Activated CD4-positive, alpha-beta T cell treated with anti-CD3 and anti-CD28 coated beads for 36 hours (primary cell): Measurements from ENCODE around the gene CAMK4. TPM values are rescaled to one million over a fixed set of nuclear protein-coding genes. Genes with fewer than 3 reads are reported as not detected.
"Not testable (repeated sequence)": the region's sequence is repeated elsewhere in the genome, so short reads cannot be mapped to it uniquely, and the experiment has no call there.

Experiments used
- ATAC-seq: fragments of 200-7000 bp; cut with Tn5 transposase; one replicate; pipeline ENCODE4 v1.10.0; 2021; ENCODE audit warnings: mild to moderate bottlenecking, moderate library complexity
- CTCF ChIA-PET: fragments of 350-600 bp; sonication (Branson Sonifier 250); formaldehyde crosslinking; loops from one replicate; lab custom pipeline; 2021; ENCODE audit warnings: antibody characterized with exemption; lab: Charles Lee
- POLR2A ChIA-PET: fragments of 350-600 bp; sonication (Branson Sonifier 250); formaldehyde crosslinking; loops from one replicate; lab custom pipeline; 2021; ENCODE audit warnings: antibody characterized with exemption, inconsistent platforms; lab: Charles Lee
- DNase-seq: peaks from one replicate; pipeline ENCODE4 v3.0.0-alpha.2; 2020
- H3K27ac Mint-ChIP-seq: one replicate; pipeline ENCODE4 v1.8.0; 2021; ENCODE audit warnings: mixed read lengths
- H3K27me3 Mint-ChIP-seq: one replicate; pipeline ENCODE4 v1.8.0; 2021; ENCODE audit warnings: mixed read lengths
- H3K36me3 Mint-ChIP-seq: one replicate; pipeline ENCODE4 v1.8.0; 2021; ENCODE audit warnings: low read depth, mixed read lengths
- H3K4me1 Mint-ChIP-seq: one replicate; pipeline ENCODE4 v1.8.0; 2021; ENCODE audit warnings: mixed read lengths
- H3K4me3 Mint-ChIP-seq: one replicate; pipeline ENCODE4 v1.8.0; 2021; ENCODE audit warnings: mild to moderate bottlenecking, moderate library complexity, mixed read lengths
- H3K9me3 Mint-ChIP-seq: one replicate; pipeline ENCODE4 v1.8.0; 2021; ENCODE audit warnings: low read depth, mixed read lengths
- intact Hi-C, 2 experiments: fragments of 100-400 bp; cut with DNase I in 1 of 2; cut with micrococcal nuclease in 1 of 2; formaldehyde crosslinking; loops; one replicate each; pipeline versions ENCODE4 v1.14.2 to v1.15.1; 2022 to 2024; cut with DNase I, micrococcal nuclease
- total RNA-seq, 2 experiments: library from RNA; stranded (reverse); gene quantifications; one replicate each; pipeline ENCODE4 v1.2.3, GENCODE V29; 2021

Gene CAMK4
- total RNA-seq, 2 experiments from 2014 or later: 49.4 to 53.1 TPM

DNA sequence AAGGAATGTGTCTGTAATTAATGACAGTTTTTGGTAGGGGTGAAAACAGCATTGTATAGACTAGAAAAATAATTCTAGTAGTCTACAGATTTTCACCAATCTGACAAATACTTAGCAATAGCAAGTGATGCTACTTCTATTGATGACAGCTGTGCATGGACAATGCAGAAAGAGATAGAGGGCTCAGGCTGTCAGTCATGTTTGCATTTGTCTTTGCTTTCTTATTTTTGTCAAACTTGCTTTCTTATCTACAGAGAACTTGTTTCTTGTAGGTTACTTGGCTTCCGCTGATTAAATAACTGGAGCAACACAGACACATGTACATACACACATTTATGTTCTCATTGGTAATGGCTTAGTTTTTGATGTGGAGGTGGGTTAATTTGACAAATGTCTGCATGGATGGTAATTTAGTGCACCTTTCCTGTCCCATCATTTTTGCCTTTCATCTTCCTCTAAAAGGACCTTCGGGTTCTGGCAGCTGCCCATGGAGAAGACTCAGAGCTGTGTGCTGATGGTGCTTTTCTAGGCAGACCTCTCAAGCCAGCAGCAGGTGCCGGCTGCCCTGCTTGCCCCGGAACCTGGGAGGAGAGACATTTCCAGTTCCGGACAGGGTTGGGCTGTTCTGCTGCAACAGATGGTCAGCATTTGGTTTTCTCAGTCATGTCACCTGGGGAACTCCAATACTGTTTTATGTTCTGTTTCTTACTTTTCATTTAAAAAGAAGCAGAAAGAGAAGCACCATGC, 28.8 kb downstream of the CAMK4 start:
- intact Hi-C loops: loop anchor here in 1 of 2 experiments (10.0 kb wide), 2 partner anchors 502 to 1848 kb away; partner anchors contain the start of genes NREP and PJA2
- peak overlapping the region; percentile 77 for H3K27ac Mint-ChIP-seq
- CTCF ChIA-PET: interaction anchor here (1.2 to 11.5 kb wide), 9 partner anchors 8 to 87 kb away, joined by 4 to 132 read pairs (median 11); no protein-coding TSS in a partner anchor
- H3K4me3 Mint-ChIP-seq: peak overlapping the region; percentile 54
- H3K4me1 Mint-ChIP-seq: peaks cover 87% of the 10 kb centered on the region
- peaks cover 10% of the 10 kb centered on the region for H3K9me3 Mint-ChIP-seq
- POLR2A ChIA-PET: interaction anchor here (0.6 to 4.1 kb wide), 5 partner anchors 17 to 47 kb away, joined by 3 to 47 read pairs (median 5); partner anchors contain the start of gene CAMK4
- no peaks in the 10 kb centered on the region for H3K27me3 Mint-ChIP-seq
- peaks cover 21% of the 10 kb centered on the region for H3K36me3 Mint-ChIP-seq
- ATAC-seq: no peak
- DNase-seq: peak; percentile 32

DNA sequence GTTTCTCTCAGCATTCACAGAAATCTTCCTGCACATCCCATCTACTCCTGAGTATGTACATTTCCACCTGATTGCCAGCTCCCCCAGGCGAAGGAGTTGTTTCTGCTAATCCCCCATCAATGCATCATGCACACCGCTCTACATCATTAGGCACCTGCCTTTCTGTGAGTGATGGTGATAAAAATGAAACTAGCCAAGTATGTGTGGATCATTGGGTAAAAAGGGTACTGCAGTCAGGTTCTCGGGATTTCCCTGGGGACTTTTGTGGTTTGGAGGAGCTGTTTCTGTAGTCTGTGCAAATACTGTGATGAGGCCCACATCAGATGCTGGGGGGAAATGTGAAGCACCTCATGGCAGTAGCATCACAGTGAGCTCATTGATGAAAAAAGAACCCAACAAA, 30.4 kb downstream of the CAMK4 start:
- intact Hi-C loops: loop anchor here (1.0 to 10.0 kb wide), 8 partner anchors 8 to 1850 kb away; partner anchors contain the start of genes CAMK4 (in 1 of the 2), NREP (in 1 of the 2) and PJA2 (in 1 of the 2)
- Mint-ChIP-seq H3K27ac (peak overlapping the region; percentile 95), H3K4me1 (peaks cover 91% of the 10 kb centered on the region), H3K9me3 (peaks cover 12% of the 10 kb centered on the region), H3K27me3 (no peaks in the 10 kb centered on the region), H3K36me3 (peaks cover 28% of the 10 kb centered on the region), H3K4me3 (peak overlapping the region; percentile 63)
- POLR2A ChIA-PET: interaction anchor here (0.6 to 4.1 kb wide), 14 partner anchors 8 to 233 kb away, joined by 3 to 47 read pairs (median 4); partner anchors contain the start of genes CAMK4 and WDR36
- DNase-seq (peak; percentile 91), ATAC-seq (peak; percentile 86)
- CTCF ChIA-PET: interaction anchor here (0.8 to 11.5 kb wide), 18 partner anchors 9 to 906 kb away, joined by 3 to 132 read pairs (median 6); partner anchors contain the start of gene CAMK4

DNA sequence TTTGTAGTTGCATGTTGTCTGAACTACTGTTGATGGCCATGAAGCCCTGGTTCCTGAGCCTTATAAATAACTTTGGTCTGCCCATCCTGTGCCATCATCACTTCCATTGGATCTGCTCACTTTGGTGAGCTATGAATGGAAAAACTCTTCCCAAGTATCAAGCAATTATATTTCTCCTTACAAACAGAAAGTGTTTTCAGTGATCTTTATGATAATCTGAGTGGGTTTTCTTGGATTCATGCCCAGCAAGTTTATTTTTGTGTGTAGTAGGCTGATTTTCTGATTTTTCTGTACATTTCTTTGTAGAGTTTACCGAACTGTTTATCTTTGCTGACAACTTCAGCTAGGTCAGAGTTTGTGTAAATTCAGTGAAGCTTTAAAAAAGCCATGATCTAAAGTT, 31.0 kb downstream of the CAMK4 start:
- intact Hi-C loops: loop anchor here (2.0 to 10.0 kb wide), 3 partner anchors 24 to 1850 kb away; partner anchors contain the start of genes NREP (in 1 of the 2) and PJA2 (in 1 of the 2)

DNA sequence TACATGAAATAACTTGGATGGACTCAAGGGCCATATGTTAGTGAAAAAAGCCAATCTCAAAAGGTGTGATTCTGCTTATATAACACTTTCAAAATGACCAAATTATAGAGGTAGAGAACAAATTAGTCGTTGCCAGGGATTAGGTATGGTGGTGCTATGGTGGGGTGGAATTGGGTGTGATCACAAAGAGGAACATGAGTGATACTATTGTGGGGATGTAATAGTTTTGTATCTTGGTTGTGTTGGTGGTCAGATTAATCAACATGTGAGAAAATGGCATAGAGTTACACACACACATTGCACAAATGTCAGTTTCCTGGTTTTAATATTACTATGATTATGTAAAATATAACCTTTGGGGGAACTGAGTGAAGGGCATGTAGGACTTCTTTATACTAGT, 31.9 kb downstream of the CAMK4 start:
- ChIA-PET CTCF (interaction anchor here (1.0 to 2.1 kb wide), 2 partner anchors 21 to 32 kb away, joined by 3 to 22 read pairs; partner anchors contain the start of gene CAMK4), POLR2A (interaction anchor here (2.6 to 4.1 kb wide), 2 partner anchors 20 to 32 kb away, joined by 35 to 47 read pairs; partner anchors contain the start of gene CAMK4)
- Mint-ChIP-seq H3K9me3 (peaks cover 12% of the 10 kb centered on the region), H3K27me3 (no peaks in the 10 kb centered on the region), H3K36me3 (peaks cover 29% of the 10 kb centered on the region), H3K4me3 (peak overlapping the region; percentile 63), H3K27ac (peak overlapping the region; percentile 95), H3K4me1 (peaks cover 78% of the 10 kb centered on the region)
- DNase-seq (peak; percentile 25), ATAC-seq (peak; percentile 15)
- intact Hi-C loops: loop anchor here (2.0 to 10.0 kb wide), 3 partner anchors 15 to 1851 kb away; partner anchors contain the start of genes NREP (in 1 of the 2) and PJA2 (in 1 of the 2)

More for the DNA sequence above, 31.0 kb downstream of the CAMK4 start:
- Mint-ChIP-seq H3K27ac (peak overlapping the region; percentile 95), H3K27me3 (no peaks in the 10 kb centered on the region), H3K9me3 (peaks cover 12% of the 10 kb centered on the region), H3K36me3 (peaks cover 29% of the 10 kb centered on the region), H3K4me3 (peak overlapping the region; percentile 63), H3K4me1 (peaks cover 88% of the 10 kb centered on the region)
- no peak for DNase-seq
- ChIA-PET POLR2A (interaction anchor here (0.6 to 4.1 kb wide), 12 partner anchors 9 to 233 kb away, joined by 3 to 47 read pairs (median 4); partner anchors contain the start of genes CAMK4 and WDR36), CTCF (interaction anchor here (0.8 to 11.5 kb wide), 18 partner anchors 8 to 905 kb away, joined by 3 to 132 read pairs (median 6); partner anchors contain the start of gene CAMK4)
- ATAC-seq: peak; percentile 16

DNA sequence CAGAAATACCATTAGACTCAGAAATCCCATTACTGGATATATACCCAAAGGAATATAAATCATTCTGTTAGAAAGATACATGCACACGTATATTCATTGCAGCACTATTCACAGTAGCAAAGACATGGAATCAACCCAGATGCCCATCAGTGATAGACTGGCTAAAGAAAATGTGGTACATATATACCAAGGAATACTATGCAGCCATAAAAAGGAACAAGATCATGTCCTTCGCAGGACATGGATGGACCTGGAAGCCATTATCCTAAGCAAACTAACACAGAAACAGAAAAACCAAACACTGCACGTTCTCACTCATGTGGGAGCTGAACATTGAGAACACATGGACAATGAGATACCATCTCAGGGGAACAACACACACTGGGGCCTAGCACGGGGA, 33.4 kb downstream of the CAMK4 start:
- intact Hi-C loops: loop anchor here (2.0 to 10.0 kb wide), 3 partner anchors 13 to 1853 kb away; partner anchors contain the start of genes NREP (in 1 of the 2) and PJA2 (in 1 of the 2)
- POLR2A ChIA-PET, ATAC-seq, H3K4me3 Mint-ChIP-seq, DNase-seq, H3K27me3 Mint-ChIP-seq: not testable (repeated sequence)
- CTCF ChIA-PET: interaction anchor here (1.1 kb wide), 2 partner anchors 31 to 36 kb away, joined by 3 to 4 read pairs; no protein-coding TSS in a partner anchor
- peaks cover 12% of the 10 kb centered on the region for H3K9me3 Mint-ChIP-seq
- peaks cover 25% of the 10 kb centered on the region for H3K36me3 Mint-ChIP-seq
- H3K4me1 Mint-ChIP-seq: peaks cover 64% of the 10 kb centered on the region
- H3K27ac Mint-ChIP-seq: peak overlapping the region; percentile 48

DNA sequence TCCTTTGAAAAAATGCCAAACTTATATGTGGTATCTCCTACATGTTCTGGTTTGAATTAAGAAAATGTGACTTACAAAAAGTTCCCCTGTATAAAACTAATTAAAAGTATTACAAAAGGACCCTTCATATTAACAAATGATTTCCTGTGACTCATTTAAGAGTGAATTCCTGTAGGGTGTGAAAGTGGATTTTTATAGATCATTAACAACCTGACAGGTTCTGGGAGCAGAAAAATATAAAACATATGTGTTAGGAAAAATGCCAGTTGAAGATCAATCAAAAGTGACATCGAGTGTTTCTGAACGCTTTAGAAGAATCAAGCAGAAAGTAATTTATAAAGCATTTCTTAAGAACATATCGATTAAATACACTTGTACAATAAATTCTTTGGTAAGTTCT, 35.5 kb downstream of the CAMK4 start:
- POLR2A ChIA-PET: no interaction called here
- CTCF ChIA-PET: no interaction called here
- H3K27me3 Mint-ChIP-seq: no peaks in the 10 kb centered on the region
- H3K9me3 Mint-ChIP-seq: peaks cover 14% of the 10 kb centered on the region
- H3K36me3 Mint-ChIP-seq: peaks cover 34% of the 10 kb centered on the region
- peaks cover 49% of the 10 kb centered on the region for H3K4me1 Mint-ChIP-seq
- peak overlapping the region; percentile 23 for H3K27ac Mint-ChIP-seq
- ATAC-seq: no peak
- intact Hi-C loops: loop anchor here in 1 of 2 experiments (1.0 to 10.0 kb wide), 3 partner anchors 10 to 1855 kb away; partner anchors contain the start of genes NREP and PJA2
- no peak for DNase-seq
- H3K4me3 Mint-ChIP-seq: no peak overlapping the region

DNA sequence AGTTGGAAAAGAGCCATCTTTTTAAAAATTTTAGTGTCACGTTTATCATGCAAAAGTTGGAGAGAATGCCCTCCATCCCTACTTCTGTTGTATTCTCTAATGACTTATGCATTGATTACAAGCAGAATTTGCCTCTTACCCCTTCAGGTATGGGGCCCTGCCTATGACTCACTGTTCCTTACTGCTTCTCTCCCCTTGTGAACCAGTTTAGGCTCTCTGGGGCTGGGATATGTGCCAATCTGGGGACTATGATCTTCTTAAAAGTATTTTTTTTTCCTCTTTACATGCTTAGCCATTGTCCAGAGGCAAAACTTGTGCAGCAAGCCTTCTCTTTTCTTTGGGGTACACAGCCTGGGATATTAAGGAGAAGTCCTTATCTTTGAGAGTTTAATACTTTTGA, 37.4 kb downstream of the CAMK4 start:
- DNase-seq (peak; percentile 59), ATAC-seq (peak; percentile 85)
- POLR2A ChIA-PET: interaction anchor here (0.6 kb wide), 1 partner anchor 1720 kb away, joined by 3 read pairs; no protein-coding TSS in a partner anchor
- intact Hi-C loops: loop anchor here in 1 of 2 experiments (1.0 kb wide), 1 partner anchor 7 kb away; no protein-coding TSS in a partner anchor
- CTCF ChIA-PET: interaction anchor here (1.4 kb wide), 1 partner anchor 17 kb away, joined by 3 read pairs; no protein-coding TSS in a partner anchor
- no peak overlapping the region for H3K4me3 Mint-ChIP-seq
- peaks cover 17% of the 10 kb centered on the region for H3K9me3 Mint-ChIP-seq
- peaks cover 48% of the 10 kb centered on the region for H3K4me1 Mint-ChIP-seq
- H3K27me3 Mint-ChIP-seq: no peaks in the 10 kb centered on the region
- H3K36me3 Mint-ChIP-seq: peaks cover 45% of the 10 kb centered on the region
- no peak overlapping the region for H3K27ac Mint-ChIP-seq

DNA sequence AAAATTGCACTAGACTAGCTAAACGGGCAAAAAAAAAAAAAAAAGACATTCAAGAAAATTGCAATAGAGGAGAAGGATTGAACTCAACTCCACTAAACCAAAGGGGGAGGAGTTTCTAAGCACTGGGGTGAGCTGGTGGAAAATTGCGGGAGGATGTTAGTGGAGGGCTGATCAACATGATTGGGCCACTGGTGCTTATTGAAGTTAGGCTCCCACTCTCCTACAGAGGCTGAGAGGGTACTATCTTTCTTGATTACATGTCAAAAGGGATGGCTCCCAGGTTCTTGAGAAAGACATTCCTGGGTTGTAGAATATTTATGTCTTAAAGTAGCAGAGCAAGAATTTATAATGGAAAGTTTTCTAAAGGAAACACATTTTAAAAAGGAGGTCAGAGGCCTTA, 38.0 kb downstream of the CAMK4 start:
- H3K27ac Mint-ChIP-seq: no peak overlapping the region
- no peak overlapping the region for H3K4me3 Mint-ChIP-seq
- peaks cover 44% of the 10 kb centered on the region for H3K36me3 Mint-ChIP-seq
- ATAC-seq (peak; percentile 33), DNase-seq (no peak)
- peaks cover 12% of the 10 kb centered on the region for H3K9me3 Mint-ChIP-seq
- ChIA-PET POLR2A (no interaction called here), CTCF (interaction anchor here (1.4 kb wide), 1 partner anchor 16 kb away, joined by 3 read pairs; no protein-coding TSS in a partner anchor)
- no peaks in the 10 kb centered on the region for H3K27me3 Mint-ChIP-seq
- peaks cover 47% of the 10 kb centered on the region for H3K4me1 Mint-ChIP-seq
- intact Hi-C loops: loop anchor here in 1 of 2 experiments (1.0 kb wide), 1 partner anchor 8 kb away; no protein-coding TSS in a partner anchor

DNA sequence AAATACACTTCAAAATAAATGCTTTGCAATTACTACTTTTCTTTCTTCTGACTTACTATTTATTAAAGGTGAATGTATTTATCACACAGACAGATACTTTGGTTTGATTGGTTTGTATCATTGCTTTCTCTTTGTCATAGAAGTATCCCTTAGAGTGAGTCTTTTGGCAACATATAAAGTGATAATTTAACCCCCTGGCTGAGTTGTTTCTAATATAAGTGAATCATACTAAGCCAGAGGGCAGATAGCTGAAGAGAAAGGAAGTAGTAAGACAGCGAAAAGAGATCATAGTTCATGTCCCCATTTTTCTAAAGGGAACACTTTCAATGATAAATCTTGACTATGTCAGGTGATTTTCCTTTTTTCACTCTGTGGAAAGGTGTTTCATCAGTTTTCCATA, 38.6 kb downstream of the CAMK4 start:
- Mint-ChIP-seq H3K4me3 (no peak overlapping the region), H3K36me3 (peaks cover 40% of the 10 kb centered on the region), H3K9me3 (peaks cover 8% of the 10 kb centered on the region), H3K27me3 (no peaks in the 10 kb centered on the region), H3K27ac (peak overlapping the region; percentile 23), H3K4me1 (peaks cover 43% of the 10 kb centered on the region)
- POLR2A ChIA-PET: no interaction called here
- CTCF ChIA-PET: interaction anchor here (0.7 to 1.6 kb wide), 5 partner anchors 8 to 36 kb away, joined by 3 to 10 read pairs (median 3); no protein-coding TSS in a partner anchor
- no peak for DNase-seq
- ATAC-seq: peak; percentile 77
- intact Hi-C loops: loop anchor here in 1 of 2 experiments (1.0 kb wide), 1 partner anchor 9 kb away; no protein-coding TSS in a partner anchor

DNA sequence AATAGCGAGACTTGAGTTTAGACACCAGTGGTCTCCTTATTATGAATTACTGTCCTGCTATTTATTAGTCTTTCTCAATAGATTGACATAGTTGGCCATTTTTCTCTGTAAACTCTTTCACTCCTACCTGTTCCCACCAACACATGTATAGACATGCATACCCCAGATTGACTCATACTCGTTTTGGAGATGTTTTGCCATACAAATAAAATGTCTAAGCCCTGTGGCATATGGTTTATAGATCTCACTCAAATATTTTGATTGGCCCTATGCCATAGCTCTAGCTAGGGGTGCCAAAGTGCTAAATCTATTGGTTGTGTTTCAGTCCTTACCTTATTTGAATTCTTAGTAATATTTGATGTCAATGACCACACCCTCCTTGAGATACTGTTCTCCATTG, 42.3 kb downstream of the CAMK4 start:
- ChIA-PET POLR2A (no interaction called here), CTCF (interaction anchor here (1.6 to 4.8 kb wide), 3 partner anchors 12 to 40 kb away, joined by 3 to 24 read pairs (median 5); no protein-coding TSS in a partner anchor)
- Mint-ChIP-seq H3K4me1 (peaks cover 57% of the 10 kb centered on the region), H3K36me3 (peaks cover 59% of the 10 kb centered on the region), H3K27me3 (no peaks in the 10 kb centered on the region), H3K9me3 (peaks cover 25% of the 10 kb centered on the region), H3K4me3 (no peak overlapping the region), H3K27ac (peak overlapping the region; percentile 65)
- intact Hi-C loops: no loop called here
- DNase-seq (no peak), ATAC-seq (no peak)
